A172 (cell line): Measurements from ENCODE around the gene DHX8. TPM values are rescaled to one million over a fixed set of nuclear protein-coding genes. Genes with fewer than 3 reads are reported as not detected.
"Not testable (repeated sequence)": the region's sequence is repeated elsewhere in the genome, so short reads cannot be mapped to it uniquely, and the experiment has no call there.

Experiments used
- DNase-seq: peaks from one replicate; pipeline ENCODE4 v3.0.0-alpha.2; 2015; ENCODE audit warnings: low spot score
- total RNA-seq: library from RNA; depleted of rRNA; stranded (reverse); fragments of >200 nt; shearing (Covaris generic); gene quantifications from 2 replicates; pipeline ENCODE4 v1.2.3, GENCODE V29; 2014

Gene DHX8
- total RNA-seq, 1 experiment from 2014 or later, result 52.3 TPM

DNA sequence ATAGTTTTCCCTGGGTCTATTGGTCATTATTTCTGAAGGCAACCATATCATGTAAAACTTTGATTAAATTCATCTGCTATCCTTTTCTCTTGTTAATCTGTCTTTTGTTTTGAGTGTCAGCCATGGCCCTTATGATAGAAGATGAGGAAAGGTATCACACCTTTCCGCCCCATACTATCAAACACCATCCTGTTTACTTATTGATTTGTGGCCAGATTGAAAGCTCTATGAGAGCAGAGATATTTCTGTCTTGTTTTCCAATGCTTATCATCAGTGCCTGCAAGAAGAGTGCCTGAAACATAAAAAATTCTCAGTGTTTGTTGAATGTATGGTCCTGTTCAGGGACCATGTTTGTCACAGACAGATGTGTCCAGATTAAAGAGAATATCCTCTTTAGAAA lies 22.6 kb upstream of the DHX8 start:
- DNase-seq, result no peak

DNA sequence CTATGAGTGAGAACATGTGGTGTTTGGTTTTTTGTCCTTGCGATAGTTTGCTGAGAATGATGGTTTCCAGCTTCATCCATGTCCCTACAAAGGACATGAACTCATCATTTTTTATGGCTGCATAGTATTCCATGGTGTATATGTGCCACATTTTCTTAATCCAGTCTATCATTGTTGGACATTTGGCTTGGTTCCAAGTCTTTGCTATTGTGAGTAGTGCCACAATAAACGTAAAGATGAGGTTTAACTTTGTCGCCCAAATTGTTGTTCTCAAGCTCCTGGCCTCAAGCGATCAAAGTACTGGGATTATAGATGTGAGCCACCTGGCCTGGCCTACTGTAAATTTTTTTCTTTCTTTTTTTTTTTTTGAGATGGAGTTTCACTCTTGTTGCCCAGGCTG lies 21.2 kb upstream of the DHX8 start:
- DNase-seq, result not testable (repeated sequence)

DNA sequence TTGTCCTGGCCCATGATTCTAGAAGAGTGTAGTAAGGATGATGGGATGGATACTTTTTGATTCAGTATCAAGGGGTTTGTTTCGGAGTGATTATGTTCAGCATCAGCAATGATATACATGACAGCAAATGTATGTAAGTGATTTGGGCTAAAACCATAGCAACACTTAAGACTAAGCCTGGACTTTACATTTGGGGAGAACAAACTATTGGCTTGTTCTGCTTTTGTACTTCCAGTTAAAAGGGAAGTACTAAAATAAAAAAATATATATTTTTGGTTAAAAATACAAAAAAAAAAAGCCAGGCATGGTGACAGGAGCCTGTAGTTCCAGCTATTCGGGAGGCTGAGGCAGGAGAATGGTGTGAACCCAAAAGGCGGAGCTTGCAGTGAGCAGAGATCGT lies 20.5 kb upstream of the DHX8 start:
- DNase-seq, result no peak

DNA sequence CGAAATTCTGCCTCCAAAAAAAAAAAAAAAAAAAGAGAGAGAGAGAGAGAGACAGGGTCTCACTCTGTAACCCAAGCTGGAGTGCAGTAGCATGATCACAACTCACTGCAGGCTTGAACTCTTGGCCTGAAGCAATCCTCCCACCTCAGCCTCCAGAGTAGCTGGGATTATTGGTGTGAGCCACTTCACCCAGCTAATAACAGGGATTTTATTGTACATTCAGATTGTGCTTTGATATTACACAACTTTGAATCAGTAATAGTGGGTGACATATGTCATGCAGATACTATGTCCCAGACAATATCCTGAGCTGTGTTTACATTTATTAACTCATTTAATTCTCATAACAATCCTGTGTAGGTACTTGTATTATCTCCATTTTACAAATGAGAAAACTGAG lies 19.7 kb upstream of the DHX8 start:
- no peak for DNase-seq

DNA sequence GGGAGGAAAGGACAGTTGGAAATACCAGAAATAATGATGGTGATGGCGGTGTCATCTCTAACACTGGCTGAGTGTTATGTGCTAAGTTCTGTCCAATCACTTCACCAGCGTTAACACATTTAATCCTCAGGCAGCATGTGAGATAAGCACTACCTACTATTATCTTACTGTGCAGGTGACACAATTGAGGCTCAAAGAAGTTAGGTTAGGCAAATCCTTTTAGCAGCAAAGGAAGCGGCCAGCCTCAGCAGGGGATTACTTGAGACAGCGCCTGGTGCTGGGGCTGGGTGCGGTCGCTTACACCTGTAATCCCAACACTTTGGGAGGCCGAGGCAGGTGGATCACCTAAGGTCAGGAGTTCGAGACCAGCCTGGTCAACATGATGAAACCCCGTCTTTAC lies 18.7 kb upstream of the DHX8 start:
- no peak for DNase-seq

DNA sequence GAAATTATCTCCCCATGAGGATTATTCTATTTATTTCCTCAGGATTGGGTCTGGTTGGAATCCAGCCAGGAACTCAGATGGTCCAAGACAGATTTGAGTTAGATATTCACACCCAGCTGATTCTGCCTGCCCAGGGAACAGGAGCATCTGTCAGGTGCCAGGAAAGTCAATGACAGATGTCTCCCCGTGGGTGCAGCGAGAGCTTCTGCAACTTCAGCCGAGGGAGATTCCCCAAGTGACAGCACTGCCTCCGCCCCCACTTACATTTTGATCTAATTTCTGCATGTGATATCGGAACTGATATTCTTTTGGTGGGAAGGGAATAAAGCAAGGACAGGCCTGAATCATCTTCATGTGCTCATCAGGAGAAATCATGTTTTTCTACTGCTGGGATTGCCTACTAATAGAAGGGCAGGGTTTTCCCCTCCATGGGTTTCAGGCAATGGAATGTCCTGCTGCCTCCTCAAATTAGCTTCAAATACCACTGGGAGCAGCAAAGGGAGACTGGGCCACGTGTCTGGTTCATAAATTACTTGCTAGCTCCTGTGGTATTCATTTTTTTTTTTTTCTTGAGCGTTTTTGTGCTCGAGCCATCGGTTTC lies 15.7 kb upstream of the DHX8 start:
- DNase-seq, result peak; percentile 88

DNA sequence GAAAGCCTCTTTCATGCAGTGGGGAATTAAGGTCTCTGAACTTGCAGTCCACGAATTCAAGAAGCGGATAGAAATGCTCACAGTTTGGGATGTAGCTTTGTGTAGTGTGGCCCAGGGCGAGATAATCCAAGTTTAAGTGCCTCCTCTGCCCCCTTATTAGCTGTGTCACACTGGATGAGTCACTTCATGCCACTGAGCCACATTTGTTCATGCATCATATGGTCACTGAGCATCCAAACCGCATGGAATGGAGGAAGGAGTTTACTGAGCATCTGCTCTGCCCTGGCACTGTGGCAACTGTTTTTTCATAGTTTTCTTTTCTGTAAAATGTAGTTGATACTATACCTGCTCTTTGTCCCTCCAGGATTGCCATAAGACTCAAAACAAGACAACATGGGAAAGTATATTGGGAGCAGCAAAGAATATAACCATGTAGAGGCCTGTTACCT lies 15.1 kb upstream of the DHX8 start:
- DNase-seq, result peak; percentile 90

DNA sequence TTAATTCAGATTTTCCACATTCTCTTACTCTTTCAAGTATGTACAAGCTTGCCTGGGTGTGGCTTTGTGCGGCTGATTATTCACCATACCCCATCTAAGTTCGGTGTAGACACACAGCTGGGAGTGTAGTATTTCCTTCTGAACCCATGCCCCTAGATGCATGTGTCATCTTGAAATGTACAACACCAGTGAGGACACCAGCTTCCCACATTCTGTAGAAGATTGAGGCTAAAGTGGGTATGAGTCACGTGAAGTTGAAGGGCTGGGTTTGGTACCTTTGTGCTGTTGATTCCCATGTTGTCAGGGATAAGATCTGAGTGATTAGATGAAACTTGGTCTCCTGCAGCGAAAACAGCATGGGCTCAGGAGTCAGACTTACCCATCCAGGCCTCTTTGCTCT lies 14.6 kb upstream of the DHX8 start:
- DNase-seq, result peak; percentile 94

DNA sequence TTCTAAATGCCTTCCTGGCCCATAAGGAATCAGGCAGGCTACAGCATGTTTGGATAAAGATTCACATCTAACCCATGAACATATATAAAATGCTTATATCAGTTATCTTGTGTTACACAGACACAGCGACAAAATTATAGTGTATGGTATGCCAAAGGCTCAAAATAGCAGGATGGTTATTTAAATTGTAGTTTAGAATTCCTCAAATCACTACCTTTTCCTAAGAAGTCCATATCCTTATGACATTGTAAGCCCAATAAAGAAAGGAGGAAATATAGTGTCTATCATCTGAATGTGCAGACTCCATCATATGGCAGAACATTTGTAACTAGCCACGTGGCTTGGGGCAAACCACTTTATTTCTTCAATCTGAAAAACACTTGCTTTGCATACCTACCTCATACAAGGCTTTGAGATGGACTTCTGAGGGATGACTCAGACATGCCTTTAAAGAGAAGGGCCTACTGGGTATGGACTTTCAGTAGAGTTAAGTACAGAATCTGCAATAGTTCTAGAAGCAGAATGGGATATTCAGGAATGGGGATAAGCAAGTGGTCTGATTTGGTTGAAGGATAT lies 12.1 kb upstream of the DHX8 start:
- DNase-seq, result no peak

DNA sequence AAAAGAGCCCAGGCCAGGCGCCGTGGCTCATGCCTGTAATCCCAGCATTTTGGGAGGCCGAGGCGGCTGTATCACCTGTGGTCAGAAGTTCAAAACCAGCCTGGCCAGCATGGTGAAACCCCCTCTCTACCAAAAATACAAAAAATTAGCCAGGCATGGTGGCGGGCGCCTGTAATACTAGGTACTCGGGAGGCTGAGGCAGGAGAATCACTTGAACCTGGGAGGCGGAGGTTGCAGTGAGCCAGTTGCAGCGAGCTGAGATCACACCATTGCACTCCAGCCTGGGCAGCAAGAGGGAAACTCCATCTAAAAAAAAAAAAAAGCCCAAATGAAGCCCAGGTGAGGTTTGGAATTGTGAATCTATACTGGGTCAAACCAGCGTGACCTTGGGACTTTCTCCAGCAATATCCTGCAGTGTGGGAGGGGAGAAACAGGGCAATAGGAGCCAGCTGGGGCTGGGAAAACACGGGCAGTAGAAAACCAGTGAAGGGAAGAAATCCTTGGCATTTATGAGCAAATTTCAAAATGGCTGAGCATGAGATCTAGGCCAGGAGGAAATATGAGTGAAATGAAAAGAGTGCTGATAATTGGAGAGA lies 8.2 kb upstream of the DHX8 start:
- no peak for DNase-seq

DNA sequence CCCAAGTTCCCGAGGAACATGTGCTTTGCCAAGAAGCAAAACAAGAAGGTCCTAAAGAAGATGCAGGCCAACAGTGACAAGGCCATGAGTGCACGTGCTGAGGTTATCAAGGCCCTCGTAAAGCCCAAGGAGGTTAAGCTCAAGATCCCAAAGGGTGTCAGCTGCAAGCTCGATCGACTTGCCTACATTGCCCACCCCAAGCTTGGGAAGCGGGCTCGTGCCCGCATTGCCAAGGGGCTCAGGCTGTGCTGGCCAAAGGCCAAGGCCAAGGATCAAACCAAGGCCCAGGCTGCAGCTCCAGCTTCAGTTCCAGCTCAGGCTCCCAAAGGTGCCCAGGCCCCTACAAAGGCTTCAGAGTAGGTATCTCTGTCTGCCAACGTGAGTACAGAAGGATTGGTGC lies 7.5 kb upstream of the DHX8 start:
- DNase-seq, result not testable (repeated sequence)

DNA sequence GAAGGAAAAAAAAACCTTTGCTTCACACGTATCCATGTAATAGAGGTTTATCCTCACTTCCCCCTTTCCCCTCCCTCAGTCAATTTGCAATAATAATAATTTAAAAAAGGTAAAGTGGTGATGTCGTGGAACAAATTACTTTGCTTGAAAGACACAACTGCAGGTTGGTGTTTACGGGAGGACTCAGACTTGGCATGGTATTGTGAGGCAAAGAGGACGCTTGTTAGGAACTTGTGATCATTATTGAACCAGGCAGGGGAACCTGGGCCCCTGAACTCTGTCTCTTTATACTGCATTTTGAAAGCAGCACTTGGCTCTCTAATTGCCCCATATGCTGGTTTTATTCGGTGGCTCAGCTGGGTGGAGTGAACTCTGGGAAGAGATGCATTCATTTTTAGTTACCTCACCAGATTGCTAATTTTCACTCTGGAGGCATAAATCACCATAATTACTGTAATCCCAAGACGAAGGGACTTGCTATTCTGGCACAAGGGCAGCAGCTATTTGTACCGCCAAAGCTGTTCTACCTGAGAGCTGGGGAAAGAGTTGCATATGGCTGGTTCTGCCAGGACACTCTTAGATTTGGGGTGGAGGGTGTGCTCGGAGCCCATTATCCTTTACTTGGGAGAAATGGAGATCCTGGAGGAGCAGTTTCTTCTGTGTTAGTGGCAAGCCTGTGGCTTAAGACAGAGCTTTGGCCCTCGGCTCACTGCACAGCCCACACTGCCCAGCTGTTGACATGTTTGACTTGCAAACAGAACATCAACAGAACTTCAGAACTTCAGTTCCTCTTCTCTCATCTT lies 5.7 kb upstream of the DHX8 start:
- DNase-seq, result no peak

DNA sequence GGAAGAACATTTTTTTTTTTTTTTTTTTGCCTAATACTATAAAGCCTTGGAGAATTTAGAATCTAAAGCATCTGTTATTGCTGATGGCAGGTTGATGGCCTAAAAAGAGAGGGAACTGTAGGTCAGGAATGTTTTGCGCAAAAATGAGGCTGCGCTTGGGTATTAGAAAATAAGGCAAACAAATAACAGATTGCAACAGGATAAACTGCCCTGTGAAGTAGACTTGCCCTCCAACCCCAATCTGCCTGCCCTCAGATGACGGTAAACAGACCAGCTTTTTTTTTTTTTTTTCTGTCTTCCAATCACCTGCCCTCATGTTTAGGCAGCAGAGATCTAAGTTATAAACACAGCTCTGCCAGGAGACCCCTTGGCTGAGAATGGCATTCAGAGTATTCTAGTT lies 3.8 kb upstream of the DHX8 start:
- DNase-seq, result no peak

DNA sequence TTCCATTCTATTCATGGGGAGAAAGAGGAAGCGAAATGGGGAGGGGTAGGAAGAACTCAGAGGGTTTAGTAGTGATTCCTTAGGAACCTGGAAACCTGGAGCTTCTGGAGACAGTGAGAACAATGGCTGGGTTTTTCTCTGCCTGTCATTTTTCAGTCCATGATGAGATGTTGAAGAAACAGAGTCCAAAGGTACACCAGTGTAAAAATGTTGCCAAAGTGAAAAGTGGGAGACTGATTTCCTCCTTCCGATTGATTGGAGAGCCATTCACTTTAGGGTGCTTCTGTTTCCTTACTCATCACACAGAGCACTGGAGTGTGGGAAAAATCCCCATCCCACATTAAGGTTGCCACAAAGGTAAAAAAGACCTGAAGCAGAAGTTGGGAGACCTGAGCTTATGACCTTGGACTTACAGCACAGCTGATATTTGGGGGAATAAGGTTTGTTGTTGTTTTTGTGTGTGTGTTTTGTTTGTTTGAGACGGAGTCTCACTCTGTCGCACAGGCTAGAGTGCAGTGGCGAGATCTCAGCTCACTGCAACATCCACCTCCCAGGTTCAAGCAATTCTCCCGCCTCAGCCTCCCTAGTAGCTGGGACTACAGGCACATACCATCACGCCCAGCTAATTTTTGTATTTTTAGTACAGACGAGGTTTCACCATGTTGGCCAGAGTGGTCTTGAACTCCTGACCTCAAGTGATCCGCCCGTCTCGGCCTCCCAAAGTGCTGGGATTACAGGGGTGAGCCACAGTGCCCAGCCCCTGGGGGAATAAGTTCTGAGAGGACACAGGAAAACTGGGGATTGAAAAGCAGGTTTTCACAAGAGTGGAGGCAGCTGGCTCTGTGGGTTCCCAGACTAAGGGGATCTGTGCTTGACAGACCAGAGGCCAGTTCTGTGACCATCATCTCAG lies 1.4 kb upstream of the DHX8 start:
- DNase-seq, result no peak

DNA sequence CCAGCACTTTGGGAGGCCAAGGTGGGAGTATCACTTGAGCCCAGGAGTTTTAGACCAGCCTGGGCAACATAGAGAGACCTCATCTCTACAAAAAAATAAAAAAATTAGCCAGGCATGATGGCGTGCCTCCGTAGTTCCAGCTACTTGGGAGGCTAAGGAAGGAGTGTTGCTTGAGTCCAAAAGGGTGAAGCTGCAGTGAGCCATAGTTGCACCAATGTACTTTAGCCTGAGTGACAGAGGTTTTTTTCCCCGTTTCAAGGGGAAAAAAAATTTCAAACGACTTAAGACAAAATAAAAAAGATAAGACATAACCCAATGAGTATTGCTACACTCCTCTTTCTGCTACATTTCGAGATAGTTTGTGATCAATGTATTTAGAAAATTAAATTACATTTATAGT lies 6.8 kb downstream of the DHX8 start:
- no peak for DNase-seq

DNA sequence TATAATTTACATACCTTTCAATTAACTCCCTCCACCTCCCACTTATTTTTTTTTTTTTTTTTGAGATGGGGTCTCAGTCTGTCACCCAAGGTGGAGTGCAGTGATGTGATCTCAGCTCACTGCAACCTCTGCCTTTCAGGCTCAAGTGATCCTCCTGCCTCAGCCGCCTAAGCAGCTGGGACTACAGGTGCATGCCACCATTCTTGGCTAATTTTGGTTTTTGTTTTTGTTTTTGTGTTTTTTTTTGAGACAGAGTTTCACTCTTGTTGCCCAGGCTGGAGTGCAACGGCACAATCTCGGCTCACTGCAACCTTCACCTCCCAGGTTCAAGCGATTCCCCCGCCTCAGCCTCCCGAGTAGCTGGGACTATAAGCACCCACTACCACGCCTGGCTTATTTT lies 25.7 kb downstream of the DHX8 start:
- DNase-seq, result not testable (repeated sequence)

DNA sequence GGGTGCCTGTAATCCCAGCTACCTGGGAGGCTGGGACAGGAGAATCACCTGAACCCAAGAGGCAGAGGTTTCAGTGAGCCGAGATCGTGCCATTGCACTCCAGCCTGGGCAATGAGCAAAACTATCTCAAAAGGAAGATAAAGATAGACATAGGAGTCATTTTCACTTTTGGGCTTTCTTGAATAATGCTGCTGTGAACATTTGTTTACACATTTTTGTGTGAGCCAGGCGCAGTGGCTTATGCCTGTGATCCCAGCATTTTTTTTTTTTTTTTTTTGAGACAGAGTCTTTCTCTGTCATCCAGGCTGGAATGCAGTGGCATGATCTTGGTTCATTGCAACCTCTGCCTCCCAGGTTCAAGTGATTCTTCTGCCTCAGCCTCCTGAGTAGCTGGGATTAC lies 27.4 kb downstream of the DHX8 start:
- not testable (repeated sequence) for DNase-seq

DNA sequence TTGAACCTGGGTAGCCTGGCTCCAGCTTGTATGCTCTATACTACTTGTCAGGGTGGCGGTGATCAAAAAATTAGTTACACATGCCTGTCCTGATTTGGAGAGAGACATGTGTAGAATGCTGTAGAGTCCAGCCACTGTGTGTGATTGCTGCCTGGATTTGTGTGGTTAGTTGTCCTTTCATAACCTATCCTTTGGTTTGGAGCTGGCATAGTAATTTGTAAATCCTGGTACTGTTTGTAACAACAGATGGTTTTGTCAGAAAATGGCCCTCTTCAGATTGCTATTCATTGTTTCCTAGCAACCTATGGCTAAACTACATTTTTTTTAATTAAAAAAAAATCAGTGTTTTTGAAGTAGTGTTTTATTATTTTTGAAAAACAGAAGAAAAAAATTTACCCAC lies 31.9 kb downstream of the DHX8 start:
- DNase-seq, result no peak

DNA sequence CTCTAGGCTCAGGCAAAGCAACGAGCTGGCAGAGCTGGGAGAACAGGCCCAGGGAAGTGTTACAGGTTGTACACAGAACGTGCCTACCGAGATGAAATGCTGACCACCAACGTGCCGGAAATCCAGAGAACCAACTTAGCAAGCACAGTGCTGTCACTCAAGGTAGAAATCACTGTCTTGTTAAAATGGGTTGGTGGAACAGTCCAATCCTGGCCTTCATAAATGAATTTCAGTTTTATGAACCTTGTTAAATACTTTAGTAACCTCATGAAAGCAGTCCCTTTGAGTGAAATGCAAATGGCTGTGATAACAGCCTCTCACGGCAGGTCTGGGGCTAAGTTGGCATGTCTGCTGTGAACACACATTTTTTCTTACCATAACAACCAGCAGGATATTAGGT lies 33.4 kb downstream of the DHX8 start:
- no peak for DNase-seq

DNA sequence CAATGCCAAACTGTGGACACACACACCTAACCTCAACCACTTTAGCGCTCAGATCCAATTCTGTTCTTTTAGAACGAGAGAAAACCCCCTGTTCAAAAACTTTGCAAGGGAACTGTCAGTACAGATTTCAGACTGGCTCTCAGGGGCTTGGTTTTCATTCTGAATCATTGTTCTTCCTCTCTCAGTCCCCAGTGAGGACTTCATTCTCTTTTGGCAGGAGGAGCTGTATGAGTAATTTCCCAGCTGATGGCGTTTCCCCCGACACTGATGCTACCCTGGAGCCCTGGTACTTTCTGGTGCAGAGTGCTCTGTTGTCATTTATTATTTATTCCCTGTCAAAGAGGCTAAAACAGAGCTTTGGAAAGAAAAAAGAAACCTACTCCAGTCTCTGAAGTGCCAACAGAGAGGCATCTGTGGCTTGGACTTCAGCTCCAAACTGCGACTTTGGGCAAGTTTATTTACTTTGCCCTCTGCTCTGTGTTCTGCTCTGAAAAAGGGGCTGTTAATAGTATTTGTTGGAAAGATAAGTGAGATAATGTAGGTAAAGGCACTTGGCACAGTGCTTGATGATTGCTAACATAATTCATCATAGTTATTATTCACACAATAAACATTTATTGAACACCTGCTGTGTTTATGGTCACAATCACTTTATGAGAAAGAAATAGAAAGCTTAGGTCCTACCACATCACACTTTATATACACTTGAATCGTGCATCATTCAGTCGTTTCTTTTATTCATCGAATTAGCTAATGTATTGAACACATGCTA lies 34.0 kb downstream of the DHX8 start:
- peak; percentile 62 for DNase-seq

DNA sequence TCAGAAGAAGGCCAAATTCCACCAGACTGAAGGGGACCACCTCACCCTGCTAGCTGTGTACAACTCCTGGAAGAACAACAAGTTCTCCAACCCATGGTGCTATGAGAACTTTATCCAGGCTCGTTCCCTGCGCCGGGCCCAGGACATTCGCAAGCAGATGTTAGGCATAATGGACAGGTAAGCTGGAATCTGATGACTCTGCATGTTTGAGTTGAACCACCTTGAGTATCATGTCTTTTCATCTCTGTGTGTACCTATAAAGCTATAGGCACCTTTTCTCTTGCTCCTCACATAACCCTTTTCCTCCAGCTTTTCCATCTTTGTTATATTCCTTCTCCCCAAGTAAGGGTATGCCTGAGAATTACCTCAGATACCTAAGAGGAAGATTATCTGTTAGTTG lies 37.6 kb downstream of the DHX8 start:
- DNase-seq, result no peak
